ENCODE results near the gene RRAGD. TPM values are rescaled to one million over a fixed set of nuclear protein-coding genes. Genes with fewer than 3 reads are reported as not detected.

Gene RRAGD
- total RNA-seq, 1 donor from 2014 or later, result 3.8 TPM

GRCh38 chr6:89335164-89335563 lies 76.9 kb downstream of the RRAGD start:
- H3K4me1 ChIP-seq (ENCODE audit: insufficient read depth, low read length), result no peaks in the 10 kb centered on the region
- DNase-seq (ENCODE audit: low read depth) (no peak), FAIRE-seq (no peak)
- TF ChIP-seq EZH2 (IDR thresholded peaks at IDR 0.05; ENCODE audit: insufficient read depth, low read length), result no peak
- no peak for TF ChIP-seq CTCF (IDR thresholded peaks at IDR 0.05; ENCODE audit: insufficient read depth, low read depth, low read length)
- no peaks in the 10 kb centered on the region for H3K9me3 ChIP-seq (ENCODE audit: insufficient read depth, low read depth, low read length)
- peaks cover 7% of the 10 kb centered on the region for H3K79me2 ChIP-seq (ENCODE audit: insufficient read depth, low read length)
- no peaks in the 10 kb centered on the region for H3K27me3 Mint-ChIP-seq (ENCODE audit: low read depth, unreplicated experiment)
- no peak overlapping the region for H3K4me2 ChIP-seq (ENCODE audit: low read length)
- no peak overlapping the region for H3K27ac ChIP-seq (ENCODE audit: low read depth, low read length)
- H3K4me1 Mint-ChIP-seq (ENCODE audit: low read depth, unreplicated experiment), result no peaks in the 10 kb centered on the region
- no peak overlapping the region for H3K4me3 ChIP-seq (ENCODE audit: insufficient read depth, low read depth, low read length)
- H3K4me3 Mint-ChIP-seq (ENCODE audit: unreplicated experiment), result no peak overlapping the region
- H3K36me3 ChIP-seq (ENCODE audit: insufficient read depth, low read length), result peaks cover 54% of the 10 kb centered on the region
- H3K36me3 Mint-ChIP-seq (ENCODE audit: low read depth, unreplicated experiment), result peaks cover 11% of the 10 kb centered on the region
- H2AFZ ChIP-seq (ENCODE audit: low read depth, low read length), result no peak overlapping the region
- H3K9me3 Mint-ChIP-seq (ENCODE audit: unreplicated experiment), result no peaks in the 10 kb centered on the region
- no peak overlapping the region for H3K9ac ChIP-seq (ENCODE audit: low read length)
- H3K27me3 ChIP-seq (ENCODE audit: insufficient read depth, low read length), result no peaks in the 10 kb centered on the region
- no peak overlapping the region for H3K27ac Mint-ChIP-seq (ENCODE audit: unreplicated experiment)
- peaks cover 26% of the 10 kb centered on the region for H4K20me1 ChIP-seq (ENCODE audit: insufficient read depth, low read length)

GRCh38 chr6:89330910-89331309 lies 81.2 kb downstream of the RRAGD start:
- Histone ChIP-seq H3K4me2 (ENCODE audit: low read length) (no peak overlapping the region), H3K79me2 (ENCODE audit: insufficient read depth, low read length) (no peaks in the 10 kb centered on the region), H3K27me3 (ENCODE audit: insufficient read depth, low read length) (no peaks in the 10 kb centered on the region), H3K27ac (ENCODE audit: low read depth, low read length) (no peak overlapping the region), H3K9me3 (ENCODE audit: insufficient read depth, low read depth, low read length) (no peaks in the 10 kb centered on the region), H3K36me3 (ENCODE audit: insufficient read depth, low read length) (peaks cover 54% of the 10 kb centered on the region), H2AFZ (ENCODE audit: low read depth, low read length) (no peak overlapping the region), H4K20me1 (ENCODE audit: insufficient read depth, low read length) (peaks cover 30% of the 10 kb centered on the region), H3K9ac (ENCODE audit: low read length) (no peak overlapping the region), H3K4me3 (ENCODE audit: insufficient read depth, low read depth, low read length) (no peak overlapping the region), H3K4me1 (ENCODE audit: insufficient read depth, low read length) (no peaks in the 10 kb centered on the region)
- TF ChIP-seq CTCF (IDR thresholded peaks at IDR 0.05; ENCODE audit: insufficient read depth, low read depth, low read length), result no peak
- FAIRE-seq (no peak), DNase-seq (ENCODE audit: low read depth) (no peak)
- no peaks in the 10 kb centered on the region for H3K27me3 Mint-ChIP-seq (ENCODE audit: low read depth, unreplicated experiment)
- H3K4me3 Mint-ChIP-seq (ENCODE audit: unreplicated experiment), result no peak overlapping the region
- no peaks in the 10 kb centered on the region for H3K4me1 Mint-ChIP-seq (ENCODE audit: low read depth, unreplicated experiment)
- H3K27ac Mint-ChIP-seq (ENCODE audit: unreplicated experiment), result no peak overlapping the region
- H3K36me3 Mint-ChIP-seq (ENCODE audit: low read depth, unreplicated experiment), result peaks cover 17% of the 10 kb centered on the region
- no peaks in the 10 kb centered on the region for H3K9me3 Mint-ChIP-seq (ENCODE audit: unreplicated experiment)

GRCh38 chr6:89328976-89329375 lies 83.1 kb downstream of the RRAGD start:
- Histone ChIP-seq H3K9me3 (ENCODE audit: insufficient read depth, low read depth, low read length) (no peaks in the 10 kb centered on the region), H3K9ac (ENCODE audit: low read length) (no peak overlapping the region), H3K4me3 (ENCODE audit: insufficient read depth, low read depth, low read length) (no peak overlapping the region), H3K4me1 (ENCODE audit: insufficient read depth, low read length) (no peaks in the 10 kb centered on the region), H3K36me3 (ENCODE audit: insufficient read depth, low read length) (peaks cover 47% of the 10 kb centered on the region), H2AFZ (ENCODE audit: low read depth, low read length) (no peak overlapping the region), H3K27me3 (ENCODE audit: insufficient read depth, low read length) (no peaks in the 10 kb centered on the region), H3K27ac (ENCODE audit: low read depth, low read length) (no peak overlapping the region), H4K20me1 (ENCODE audit: insufficient read depth, low read length) (peaks cover 30% of the 10 kb centered on the region), H3K79me2 (ENCODE audit: insufficient read depth, low read length) (no peaks in the 10 kb centered on the region), H3K4me2 (ENCODE audit: low read length) (no peak overlapping the region)
- H3K4me3 Mint-ChIP-seq (ENCODE audit: unreplicated experiment), result no peak overlapping the region
- no peak for FAIRE-seq
- no peaks in the 10 kb centered on the region for H3K27me3 Mint-ChIP-seq (ENCODE audit: low read depth, unreplicated experiment)
- peaks cover 19% of the 10 kb centered on the region for H3K36me3 Mint-ChIP-seq (ENCODE audit: low read depth, unreplicated experiment)
- DNase-seq (ENCODE audit: low read depth), result no peak
- H3K27ac Mint-ChIP-seq (ENCODE audit: unreplicated experiment), result no peak overlapping the region
- H3K4me1 Mint-ChIP-seq (ENCODE audit: low read depth, unreplicated experiment), result peaks cover 3% of the 10 kb centered on the region
- no peaks in the 10 kb centered on the region for H3K9me3 Mint-ChIP-seq (ENCODE audit: unreplicated experiment)
- TF ChIP-seq CTCF (IDR thresholded peaks at IDR 0.05; ENCODE audit: insufficient read depth, low read depth, low read length) (no peak), EZH2 (IDR thresholded peaks at IDR 0.05; ENCODE audit: insufficient read depth, low read length) (no peak)

Data from astrocyte (in vitro differentiated cells and primary cell).